RWPE1 (cell line): ENCODE results near the gene OSM.

ENCODE experiments used
- CTCF ChIA-PET: fragments of 350-600 bp; sonication (Branson Sonifier 250); formaldehyde crosslinking; extraction: SDS; loops from one replicate; lab custom pipeline; 2021; lab: Yijun Ruan, JAX
- POLR2A ChIA-PET: fragments of 400-600 bp; formaldehyde crosslinking; extraction: SDS; loops from one replicate; lab custom pipeline; 2020; ENCODE audit warnings: antibody characterized with exemption; ENCODE audit not compliant: low non-redundant PET; lab: Yijun Ruan, JAX
- DNase-seq: peaks from one replicate; pipeline ENCODE4 v3.0.0; 2012; ENCODE audit warnings: low spot score
- H3K27ac ChIP-seq: fragments of 450-650 bp; 2 replicates; pipeline ENCODE4 v1.5.1; 2017
- TF ChIP-seq, protein P1 (sequence below): fragments of 450-650 bp; conservative IDR thresholded peaks from 2 replicates; pipeline ENCODE4 v1.5.1; 2017; ENCODE audit warnings: low read depth, mild to moderate bottlenecking

Gene OSM

DNA sequence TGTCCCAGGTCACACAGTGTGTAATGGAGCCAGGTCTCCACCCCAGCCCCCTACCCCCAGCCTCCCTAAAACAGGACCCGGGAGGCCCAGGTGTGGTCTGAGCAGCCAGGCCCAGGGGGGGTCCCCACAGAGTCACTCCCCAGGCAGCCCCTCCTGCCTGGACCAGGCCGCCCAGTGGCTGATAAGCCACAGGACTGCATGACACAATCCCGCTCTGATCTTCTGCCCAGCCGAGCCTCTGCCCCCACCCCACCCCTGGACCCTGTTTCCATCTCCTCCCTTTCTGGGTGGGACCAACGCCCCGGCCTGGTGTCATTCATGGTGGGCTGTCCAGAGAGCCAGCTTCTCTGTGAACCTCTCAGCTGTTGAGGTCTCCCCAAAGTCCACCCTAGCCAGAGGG, 12.3 kb downstream of the OSM start:
- TF ChIP-seq, protein P1, sequence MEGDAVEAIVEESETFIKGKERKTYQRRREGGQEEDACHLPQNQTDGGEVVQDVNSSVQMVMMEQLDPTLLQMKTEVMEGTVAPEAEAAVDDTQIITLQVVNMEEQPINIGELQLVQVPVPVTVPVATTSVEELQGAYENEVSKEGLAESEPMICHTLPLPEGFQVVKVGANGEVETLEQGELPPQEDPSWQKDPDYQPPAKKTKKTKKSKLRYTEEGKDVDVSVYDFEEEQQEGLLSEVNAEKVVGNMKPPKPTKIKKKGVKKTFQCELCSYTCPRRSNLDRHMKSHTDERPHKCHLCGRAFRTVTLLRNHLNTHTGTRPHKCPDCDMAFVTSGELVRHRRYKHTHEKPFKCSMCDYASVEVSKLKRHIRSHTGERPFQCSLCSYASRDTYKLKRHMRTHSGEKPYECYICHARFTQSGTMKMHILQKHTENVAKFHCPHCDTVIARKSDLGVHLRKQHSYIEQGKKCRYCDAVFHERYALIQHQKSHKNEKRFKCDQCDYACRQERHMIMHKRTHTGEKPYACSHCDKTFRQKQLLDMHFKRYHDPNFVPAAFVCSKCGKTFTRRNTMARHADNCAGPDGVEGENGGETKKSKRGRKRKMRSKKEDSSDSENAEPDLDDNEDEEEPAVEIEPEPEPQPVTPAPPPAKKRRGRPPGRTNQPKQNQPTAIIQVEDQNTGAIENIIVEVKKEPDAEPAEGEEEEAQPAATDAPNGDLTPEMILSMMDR = no peak
- CTCF ChIA-PET = interaction anchor here (1.9 to 2.2 kb wide), 2 partner anchors 146 to 150 kb away, joined by 13 to 22 read pairs; no protein-coding TSS in a partner anchor
- no peak overlapping the region for H3K27ac ChIP-seq
- POLR2A ChIA-PET = no interaction called here
- DNase-seq = no peak

DNA sequence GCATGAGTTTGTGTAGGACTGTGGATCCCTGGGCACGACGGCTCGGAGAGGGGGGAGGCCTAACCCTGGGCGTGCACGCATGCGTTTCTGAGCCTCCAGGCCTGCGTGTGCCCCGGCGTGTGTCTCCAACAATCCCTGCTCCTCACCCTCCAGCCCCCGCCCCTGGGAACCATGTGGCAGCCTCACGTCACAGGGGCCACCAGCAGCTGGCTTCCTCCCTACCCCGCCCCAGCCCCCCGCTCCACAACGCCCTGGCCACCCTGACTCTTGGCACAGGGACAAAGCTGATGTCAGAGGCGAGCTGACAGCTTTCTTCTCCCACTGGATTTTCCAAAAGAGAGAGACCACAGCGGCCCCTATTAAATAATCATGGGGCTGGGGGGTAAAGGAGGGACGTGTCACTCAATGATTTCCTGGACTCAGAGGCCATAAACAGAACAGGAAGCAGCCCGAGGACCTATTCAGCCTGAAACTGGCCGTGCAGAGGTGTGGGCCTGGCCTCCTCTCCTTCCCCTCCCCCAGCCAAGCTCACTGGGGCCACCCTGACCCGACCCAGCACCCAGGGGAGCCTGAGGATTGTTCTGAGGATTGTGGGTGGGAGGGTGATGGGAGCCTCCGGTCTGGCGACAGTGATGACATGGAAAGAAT, 13.3 kb downstream of the OSM start:
- POLR2A ChIA-PET = no interaction called here
- CTCF ChIA-PET = no interaction called here
- TF ChIP-seq, protein P1 = no peak
- H3K27ac ChIP-seq = no peak overlapping the region
- DNase-seq = no peak

DNA sequence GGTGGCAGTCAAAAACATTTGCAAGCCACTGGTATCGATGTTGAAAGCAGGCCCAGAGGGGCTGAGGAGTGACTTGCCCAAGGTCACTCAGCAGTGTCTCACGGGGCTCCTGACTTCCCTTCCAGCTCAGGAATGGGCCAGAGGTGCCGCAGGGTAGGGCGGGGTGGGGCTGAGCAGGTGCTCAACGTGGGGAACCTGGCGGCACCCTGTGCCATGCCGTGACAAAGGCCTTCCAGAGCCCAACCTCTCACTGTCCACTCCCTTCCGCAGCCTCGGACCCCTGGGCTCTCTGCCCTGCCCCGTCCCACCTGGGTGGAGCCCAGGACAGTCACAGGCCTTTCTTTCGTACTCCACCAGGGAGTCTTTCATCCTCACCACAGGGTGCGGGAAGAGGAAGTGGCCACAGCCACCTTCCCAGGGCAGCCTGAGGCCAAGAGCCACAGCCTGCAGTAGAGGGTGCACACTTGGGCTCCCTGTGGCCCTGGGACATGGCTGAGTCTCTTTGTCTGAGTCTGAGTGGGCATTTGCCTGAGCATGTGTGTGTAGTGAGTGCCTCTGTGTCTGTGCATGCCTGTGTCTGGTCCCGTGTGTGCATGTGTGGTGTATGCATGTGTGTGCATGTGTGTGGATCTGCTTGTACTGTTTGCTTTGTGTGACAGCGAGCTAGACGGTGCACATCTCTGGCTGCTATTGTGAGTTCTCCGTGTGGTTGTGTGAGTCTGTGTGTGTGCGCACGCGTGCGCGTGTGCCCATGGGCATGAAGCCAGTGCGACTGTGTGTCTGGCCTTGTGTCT, 14.0 kb downstream of the OSM start:
- no peak for DNase-seq
- H3K27ac ChIP-seq = no peak overlapping the region
- TF ChIP-seq, protein P1 = no peak
- ChIA-PET CTCF (no interaction called here), POLR2A (no interaction called here)

DNA sequence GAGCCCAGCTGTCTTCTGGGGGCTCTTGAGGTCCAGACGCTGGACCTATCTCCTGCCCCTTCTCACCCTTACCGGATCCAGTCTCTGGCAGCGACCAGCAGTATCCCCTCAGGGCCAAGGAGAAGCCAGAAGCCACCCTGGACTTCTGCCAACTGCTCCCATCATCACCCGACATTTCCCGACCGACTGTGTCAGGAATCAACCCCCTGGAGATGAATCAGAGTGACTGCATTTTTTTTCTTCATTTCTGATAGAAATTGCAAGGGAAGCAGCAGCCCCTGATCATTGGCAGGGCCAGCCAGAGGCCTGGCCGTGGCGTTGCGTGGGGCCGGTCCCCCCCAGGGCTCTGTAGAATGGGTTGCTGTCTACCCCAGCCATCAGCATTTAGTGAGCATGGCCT, 14.9 kb downstream of the OSM start:
- TF ChIP-seq, protein P1 = no peak

DNA sequence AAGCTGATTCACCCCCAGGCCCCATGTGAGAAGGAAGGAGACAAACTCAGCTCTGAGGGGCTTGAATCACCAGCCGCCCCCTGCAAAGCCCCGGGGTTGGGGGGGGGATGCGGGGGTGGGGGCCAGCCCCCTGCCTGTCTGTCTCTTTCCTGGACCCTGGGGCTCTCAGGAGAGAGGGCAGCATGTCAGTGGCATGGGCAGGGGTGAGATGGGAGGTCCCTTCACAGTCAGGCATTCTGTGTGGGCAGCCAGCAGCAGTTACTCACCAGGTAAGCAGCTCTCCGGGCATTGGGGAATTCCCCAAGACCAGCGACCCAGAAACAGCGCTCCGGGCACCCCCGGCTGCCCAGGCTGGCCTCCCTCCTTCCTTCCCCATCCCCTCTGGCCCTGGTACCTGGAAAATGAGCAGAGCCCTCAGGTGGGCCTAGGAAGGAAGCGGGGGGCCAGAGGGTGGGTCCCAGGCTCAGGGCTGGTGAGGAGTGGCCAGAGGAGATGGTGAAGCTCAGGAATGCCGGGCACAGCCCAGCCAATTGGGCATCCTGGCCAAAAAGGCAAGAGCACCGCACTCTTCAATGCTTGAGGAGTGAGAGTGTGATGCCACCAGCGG, 15.9 kb downstream of the OSM start:
- CTCF ChIA-PET = interaction anchor here (0.5 to 1.1 kb wide), 2 partner anchors 48 to 143 kb away, joined by 4 read pairs; no protein-coding TSS in a partner anchor
- TF ChIP-seq, protein P1 = no peak
- peak overlapping the region; percentile 28; the same call in 1 of the 2 replicates for H3K27ac ChIP-seq
- peak; percentile 79 for DNase-seq
- POLR2A ChIA-PET = no interaction called here

More for the DNA sequence above, 14.9 kb downstream of the OSM start:
- POLR2A ChIA-PET = no interaction called here
- CTCF ChIA-PET = no interaction called here
- no peak overlapping the region for H3K27ac ChIP-seq
- peak; percentile 27 for DNase-seq

DNA sequence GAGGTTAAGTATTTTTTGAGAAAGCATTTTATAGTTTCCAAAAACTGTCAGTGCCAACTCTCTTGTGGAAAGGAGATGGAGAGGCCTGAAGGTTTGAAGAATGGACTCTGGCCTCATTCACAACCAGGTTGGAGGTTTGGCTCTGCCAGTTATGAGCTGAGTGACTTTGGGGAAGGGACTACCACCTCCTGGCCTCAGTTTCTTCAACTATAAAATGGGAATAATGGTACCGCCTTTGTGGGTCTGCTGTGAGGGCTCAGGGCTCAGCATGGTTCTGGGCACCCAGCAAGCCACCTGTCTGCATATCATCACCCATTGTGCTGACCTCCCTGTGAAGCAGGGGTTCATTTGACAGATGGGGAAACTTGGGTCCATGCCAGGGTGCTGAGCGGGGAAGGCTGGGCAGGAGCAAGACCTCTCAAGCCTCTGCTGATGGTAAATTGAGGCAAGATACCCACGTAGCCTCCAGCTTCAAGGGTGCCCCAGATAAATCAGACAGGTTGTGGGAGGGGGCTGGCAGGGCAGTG, 16.5 kb downstream of the OSM start:
- H3K27ac ChIP-seq = peak overlapping the region; percentile 28; the same call in 1 of the 2 replicates
- no peak for DNase-seq
- TF ChIP-seq, protein P1 = no peak
- CTCF ChIA-PET = interaction anchor here (0.5 to 1.1 kb wide), 2 partner anchors 48 to 142 kb away, joined by 4 read pairs; no protein-coding TSS in a partner anchor
- POLR2A ChIA-PET = no interaction called here
